Natural killer cell (primary cell): Measurements from ENCODE around the gene C1orf35. TPM values are rescaled to one million over a fixed set of nuclear protein-coding genes. Genes with fewer than 3 reads are reported as not detected.

Experiments
- ATAC-seq, 3 donors: fragments of 150-1000 bp in 2 of 3; fragments of 200-7000 bp in 1 of 3; cut with Tn5 transposase; 1 replicate in 1 of 3; 2 replicates in 2 of 3; pipeline ENCODE4 v1.10.0; 2021; ENCODE audit warnings: mild to moderate bottlenecking in 2 of 3, moderate library complexity in 2 of 3
- DNase-seq, 2 donors: peaks; one replicate each; pipeline versions ENCODE4 v3.0.0 to v3.0.0-alpha.2; 2013 to 2021; ENCODE audit warnings: mixed read lengths in 1 of 2
- H3K27ac ChIP-seq: one replicate; pipeline ENCODE4 v1.5.1; 2013; ENCODE audit warnings: mild to moderate bottlenecking, low read length
- H3K27me3 ChIP-seq: one replicate; pipeline ENCODE4 v1.6.1; 2013; ENCODE audit warnings: low read length; ENCODE audit not compliant: control insufficient read depth, insufficient read depth
- H3K36me3 ChIP-seq: one replicate; pipeline ENCODE4 v1.6.1; 2013; ENCODE audit warnings: low read length; ENCODE audit not compliant: control insufficient read depth, insufficient read depth
- H3K4me1 ChIP-seq: one replicate; pipeline ENCODE4 v1.6.1; 2013; ENCODE audit warnings: low read length; ENCODE audit not compliant: control insufficient read depth, insufficient read depth
- H3K4me3 ChIP-seq: one replicate; pipeline ENCODE4 v1.5.1; 2013; ENCODE audit warnings: low read length
- H3K9me3 ChIP-seq: one replicate; pipeline ENCODE4 v1.6.1; 2013; ENCODE audit warnings: low read length; ENCODE audit not compliant: control insufficient read depth, insufficient read depth
- H3K27ac Mint-ChIP-seq, 2 donors: one replicate each; pipeline ENCODE4 v1.8.0; 2022; ENCODE audit warnings: mild to moderate bottlenecking in 2 of 2, mixed read lengths in 2 of 2, moderate library complexity in 1 of 2
- H3K27me3 Mint-ChIP-seq, 2 donors: one replicate each; pipeline ENCODE4 v1.8.0; 2022; ENCODE audit warnings: low read depth in 2 of 2, mixed read lengths in 2 of 2
- H3K36me3 Mint-ChIP-seq: one replicate; pipeline ENCODE4 v1.8.0; 2022; ENCODE audit warnings: mixed read lengths
- H3K4me1 Mint-ChIP-seq, 2 donors: one replicate each; pipeline ENCODE4 v1.8.0; 2022; ENCODE audit warnings: mixed read lengths in 2 of 2
- H3K4me3 Mint-ChIP-seq: one replicate; pipeline ENCODE4 v1.8.0; 2022; ENCODE audit warnings: mild to moderate bottlenecking, moderate library complexity, mixed read lengths
- H3K9me3 Mint-ChIP-seq, 2 donors: one replicate each; pipeline ENCODE4 v1.8.0; 2022; ENCODE audit warnings: mixed read lengths in 2 of 2
- CTCF ChIP-seq: fragments of 200-600 bp; IDR thresholded peaks from one replicate; pipeline ENCODE4 v1.8.0; 2022; ENCODE audit warnings: antibody characterized with exemption
- WGBS: methylation state at CpG from one replicate; pipeline ENCODE4 v1.1.7; 2013; ENCODE audit warnings: missing lambda C conversion rate; ENCODE audit not compliant: insufficient coverage; 5-methylcytosine and 5-hydroxymethylcytosine counted together
- intact Hi-C: fragments of 100-400 bp; cut with micrococcal nuclease; formaldehyde crosslinking; loops from one replicate; pipeline ENCODE4 v1.14.2; 2022
- total RNA-seq, 4 donors: library from RNA; stranded (reverse); fragments of 120-200 nt in 1 of 4; gene quantifications; one replicate each; pipeline versions ENCODE4 v1.2.3 to v1.2.4, GENCODE V29; 2013 to 2022

C1orf35 gene
- total RNA-seq = 10 to 100 TPM; 18.9 to 21.6 (median 19.6) TPM
- 15.9 TPM for total RNA-seq (2013)

- H3K4me3 ChIP-seq = peak within 1 kb of the TSS; percentile 96
- peak within 1 kb of the TSS; percentile 92 for H3K27ac ChIP-seq
- peaks cover 37% of the 10 kb centered on the region for H3K36me3 ChIP-seq
- peak within 1 kb of the TSS; percentile 94 for H3K4me3 Mint-ChIP-seq
- H3K9me3 Mint-ChIP-seq = no peaks in the 10 kb centered on the region
- TF ChIP-seq CTCF = no peak
- WGBS = under 1% methylated on average over 104 of the region's 104 CpGs
- H3K9me3 ChIP-seq = no peaks in the 10 kb centered on the region
- ATAC-seq (peak; percentile 84 to 90 (median 85)), DNase-seq (peak; percentile 93 to 97)
- H3K36me3 Mint-ChIP-seq = no peaks in the 10 kb centered on the region
- H3K4me1 Mint-ChIP-seq = peaks cover 30 to 33% of the 10 kb centered on the region in 2 donors
- no peaks in the 10 kb centered on the region for H3K27me3 Mint-ChIP-seq
- peaks cover 35% of the 10 kb centered on the region for H3K4me1 ChIP-seq
- intact Hi-C loops = loop anchor here (2.0 kb wide), 2 partner anchors 20 to 64 kb away; partner anchors contain the start of gene ARF1
- no peaks in the 10 kb centered on the region for H3K27me3 ChIP-seq
- H3K27ac Mint-ChIP-seq = peak within 1 kb of the TSS; percentile 93 to 96
Measured at GRCh38 chr1:228102791-228103620, at the start of gene C1orf35. Gene C1orf35, minus strand, starts transcription at chr1:228103325. Its CDS starts 98 bp downstream, at chr1:228103227.

GRCh38 chr1:228152918-228153258 lies 49.8 kb upstream of the C1orf35 start:
- H3K36me3 Mint-ChIP-seq = no peaks in the 10 kb centered on the region
- H3K36me3 ChIP-seq = peaks cover 15% of the 10 kb centered on the region
- no peak overlapping the region for H3K4me3 ChIP-seq
- H3K4me1 ChIP-seq = peaks cover 6% of the 10 kb centered on the region
- intact Hi-C loops = no loop called here
- no peaks in the 10 kb centered on the region for H3K27me3 ChIP-seq
- peak overlapping the region in 1 of 2 donors; percentile 70 for H3K27ac Mint-ChIP-seq
- no peak for ATAC-seq
- no peak overlapping the region for H3K4me3 Mint-ChIP-seq
- no peaks in the 10 kb centered on the region for H3K9me3 Mint-ChIP-seq
- no peaks in the 10 kb centered on the region for H3K9me3 ChIP-seq
- 83% methylated on average over 2 of the region's 3 CpGs for WGBS
- no peak for TF ChIP-seq CTCF
- H3K27ac ChIP-seq = no peak overlapping the region
- DNase-seq = no peak
- H3K4me1 Mint-ChIP-seq = peaks cover 0 to 11% of the 10 kb centered on the region in 2 donors
- H3K27me3 Mint-ChIP-seq = no peaks in the 10 kb centered on the region

GRCh38 chr1:228152097-228152917 lies 49.2 kb upstream of the C1orf35 start:
- no peaks in the 10 kb centered on the region for H3K27me3 Mint-ChIP-seq
- WGBS = 91% methylated on average over 18 of the region's 19 CpGs
- Histone ChIP-seq H3K4me3 (no peak overlapping the region), H3K27ac (no peak overlapping the region), H3K4me1 (peaks cover 6% of the 10 kb centered on the region), H3K27me3 (no peaks in the 10 kb centered on the region), H3K9me3 (no peaks in the 10 kb centered on the region), H3K36me3 (peaks cover 20% of the 10 kb centered on the region)
- peaks cover 0 to 9% of the 10 kb centered on the region in 2 donors for H3K4me1 Mint-ChIP-seq
- no peak for TF ChIP-seq CTCF
- H3K4me3 Mint-ChIP-seq = no peak overlapping the region
- intact Hi-C loops = no loop called here
- H3K9me3 Mint-ChIP-seq = no peaks in the 10 kb centered on the region
- ATAC-seq (no peak), DNase-seq (no peak)
- H3K27ac Mint-ChIP-seq = peak overlapping the region in 1 of 2 donors; percentile 70
- no peaks in the 10 kb centered on the region for H3K36me3 Mint-ChIP-seq
